DND-41 (cell line): Measurements from ENCODE around the gene SIPA1L3.

Source experiments
- ATAC-seq: fragments of 200-7000 bp; cut with Tn5 transposase; 3 replicates; pipeline ENCODE4 v1.9.1; 2021; ENCODE audit warnings: low read depth; ENCODE audit not compliant: insufficient read depth
- DNase-seq: peaks from one replicate; pipeline ENCODE4 v3.0.0-alpha.2; 2020
- H2AFZ ChIP-seq: 2 replicates; pipeline ENCODE4 v1.6.0; 2012; ENCODE audit warnings: low read depth, low read length
- H3K27ac ChIP-seq: 2 replicates; pipeline ENCODE4 v1.5.1; 2012; ENCODE audit warnings: low read length, inconsistent platforms
- H3K27me3 ChIP-seq: fragments of 200-600 bp; sonication (generic); 2 replicates; pipeline ENCODE4 v1.6.0; 2012; ENCODE audit warnings: low read length, mild to moderate bottlenecking, inconsistent platforms; ENCODE audit not compliant: insufficient read depth, poor library complexity
- H3K36me3 ChIP-seq: 2 replicates; pipeline ENCODE4 v1.5.1; 2012; ENCODE audit warnings: low read length, inconsistent platforms; ENCODE audit not compliant: insufficient read depth
- H3K4me1 ChIP-seq: 2 replicates; pipeline ENCODE4 v1.5.1; 2012; ENCODE audit warnings: mild to moderate bottlenecking, low read length; ENCODE audit not compliant: insufficient read depth
- H3K4me2 ChIP-seq: 2 replicates; pipeline ENCODE4 v1.6.0; 2012; ENCODE audit warnings: mild to moderate bottlenecking, moderate library complexity, low read length, inconsistent platforms; ENCODE audit not compliant: insufficient read depth
- H3K4me3 ChIP-seq, 2 experiments: fragments of 200-600 bp in 1 of 2; shearing (Covaris generic) in 1 of 2; 2 replicates each; pipeline ENCODE4 v1.5.1; 2012 to 2016; ENCODE audit warnings: inconsistent platforms in 2 of 2, low read length in 2 of 2, mild to moderate bottlenecking in 2 of 2, low read depth in 1 of 2, moderate library complexity in 1 of 2
- H3K79me2 ChIP-seq: 2 replicates; pipeline ENCODE4 v1.6.0; 2012; ENCODE audit warnings: low read length, inconsistent platforms; ENCODE audit not compliant: insufficient read depth
- H3K9ac ChIP-seq: 2 replicates; pipeline ENCODE4 v1.6.0; 2012; ENCODE audit warnings: low read depth, mild to moderate bottlenecking, inconsistent platforms, low read length, moderate library complexity
- H3K9me3 ChIP-seq: 2 replicates; pipeline ENCODE4 v1.5.1; 2012; ENCODE audit warnings: low read length, moderate library complexity, mild to moderate bottlenecking, inconsistent platforms; ENCODE audit not compliant: insufficient read depth, severe bottlenecking
- H4K20me1 ChIP-seq: 2 replicates; pipeline ENCODE4 v1.6.0; 2012; ENCODE audit warnings: low read length; ENCODE audit not compliant: insufficient read depth
- CTCF ChIP-seq: IDR thresholded peaks from 2 replicates; pipeline ENCODE4 v1.5.1; 2012; ENCODE audit warnings: borderline replicate concordance, low read length, moderate library complexity, mild to moderate bottlenecking; ENCODE audit not compliant: poor library complexity, severe bottlenecking; ENCODE audit errors: extremely low read depth
- EZH2 ChIP-seq: IDR thresholded peaks from 3 replicates; pipeline ENCODE4 v1.6.1; 2012; ENCODE audit warnings: borderline replicate concordance, low read depth, mild to moderate bottlenecking, moderate library complexity, low read length, inconsistent platforms; ENCODE audit not compliant: severe bottlenecking

Gene SIPA1L3

GRCh38 chr19:38033658-38034491 lies 126.9 kb downstream of the SIPA1L3 start:
- Histone ChIP-seq H3K9me3 (no peaks in the 10 kb centered on the region), H3K27ac (no peak overlapping the region), H2AFZ (no peak overlapping the region), H4K20me1 (no peaks in the 10 kb centered on the region), H3K4me2 (no peak overlapping the region), H3K4me3 (no peak overlapping the region), H3K4me1 (no peaks in the 10 kb centered on the region), H3K9ac (no peak overlapping the region), H3K36me3 (peaks cover 3% of the 10 kb centered on the region; the same call in 1 of the 2 replicates), H3K79me2 (no peaks in the 10 kb centered on the region), H3K27me3 (no peaks in the 10 kb centered on the region)
- TF ChIP-seq EZH2 (no peak), CTCF (no peak)
- DNase-seq (no peak), ATAC-seq (no peak)

GRCh38 chr19:38034492-38034860 lies 127.5 kb downstream of the SIPA1L3 start:
- no peak for TF ChIP-seq EZH2
- no peak for TF ChIP-seq CTCF
- H3K9ac ChIP-seq: no peak overlapping the region
- H3K4me2 ChIP-seq: no peak overlapping the region
- H3K4me1 ChIP-seq: no peaks in the 10 kb centered on the region
- peaks cover 3% of the 10 kb centered on the region; the same call in 1 of the 2 replicates for H3K36me3 ChIP-seq
- no peaks in the 10 kb centered on the region for H4K20me1 ChIP-seq
- ATAC-seq (no peak), DNase-seq (no peak)
- H3K4me3 ChIP-seq: no peak overlapping the region
- H2AFZ ChIP-seq: no peak overlapping the region
- no peaks in the 10 kb centered on the region for H3K27me3 ChIP-seq
- H3K79me2 ChIP-seq: no peaks in the 10 kb centered on the region
- no peak overlapping the region for H3K27ac ChIP-seq
- no peaks in the 10 kb centered on the region for H3K9me3 ChIP-seq

- TF ChIP-seq EZH2 (no peak), CTCF (no peak)
These were observed 128.8 kb downstream of the SIPA1L3 start for GRCh38 chr19:38035515-38036495.

More at GRCh38 chr19:38035515-38036495, 128.8 kb downstream of the SIPA1L3 start:
- Histone ChIP-seq H3K36me3 (peaks cover under 1% of the 10 kb centered on the region; the same call in 1 of the 2 replicates), H3K27me3 (no peaks in the 10 kb centered on the region), H3K27ac (no peak overlapping the region), H3K9me3 (no peaks in the 10 kb centered on the region), H4K20me1 (no peaks in the 10 kb centered on the region), H3K79me2 (no peaks in the 10 kb centered on the region), H2AFZ (no peak overlapping the region), H3K4me3 (no peak overlapping the region), H3K9ac (no peak overlapping the region), H3K4me2 (no peak overlapping the region), H3K4me1 (no peaks in the 10 kb centered on the region)
- ATAC-seq (no peak), DNase-seq (no peak)
